GM12878 (cell line): ENCODE data around the gene LAMB1. TPM values are rescaled to one million over a fixed set of nuclear protein-coding genes. Genes with fewer than 3 reads are reported as not detected.

Source experiments
- ATAC-seq: fragments of 200-7000 bp; cut with Tn5 transposase; 3 replicates; pipeline ENCODE4 v1.9.1; 2020; ENCODE audit warnings: mild to moderate bottlenecking, moderate library complexity
- BruUV-seq: library from RNA; stranded (reverse); fragments of 400-500 nt; replicated peaks from 2 replicates; lab custom pipeline; 2021; lab: Mats Ljungman, UMichigan
- CTCF ChIA-PET: fragments of 300-600 bp; sonication (Branson Sonifier 250); formaldehyde crosslinking; extraction: SDS; loops from one replicate; lab custom pipeline; 2021; ENCODE audit warnings: inconsistent platforms; lab: Yijun Ruan, JAX
- POLR2A ChIA-PET: fragments of 350-600 bp; formaldehyde crosslinking; extraction: SDS; loops from one replicate; lab custom pipeline; 2021; ENCODE audit warnings: inconsistent platforms; lab: Charles Lee
- RAD21 ChIA-PET: fragments of 300-600 bp; sonication (Branson Sonifier 250); formaldehyde crosslinking; loops from one replicate; lab custom pipeline; 2023; ENCODE audit warnings: antibody characterized with exemption; ENCODE audit not compliant: unreplicated experiment; lab: Charles Lee
- SMC1A ChIA-PET: fragments of 300-600 bp; sonication (Branson Sonifier 250); formaldehyde crosslinking; loops from one replicate; lab custom pipeline; 2023; ENCODE audit not compliant: unreplicated experiment, uncharacterized antibody; lab: Charles Lee
- DNase-seq: peaks from one replicate; pipeline ENCODE4 v3.0.0-alpha.2; 2011; ENCODE audit warnings: low read depth, low spot score
- FAIRE-seq: peaks from 3 replicates; lab custom pipeline; 2011; peaks lifted over from hg19 to GRCh38; lab: Jason Lieb, UNC
- H2AFZ ChIP-seq: 2 replicates; pipeline ENCODE4 v1.6.0; 2011; ENCODE audit warnings: low read depth, low read length, control low read depth; ENCODE audit not compliant: control insufficient read depth
- H3K27ac ChIP-seq: 2 replicates; pipeline ENCODE4 v1.5.1; 2011; ENCODE audit warnings: control low read depth; ENCODE audit not compliant: control insufficient read depth, insufficient read depth
- H3K27me3 ChIP-seq, 2 experiments: replicated peaks in 1 of 2; 2 replicates each; pipeline versions ENCODE4 v1.6.0 to v1.6.1; 2011; ENCODE audit warnings: low read length in 1 of 2; ENCODE audit not compliant: control insufficient read depth in 2 of 2, insufficient read depth in 2 of 2
- H3K36me3 ChIP-seq, 2 experiments: 2 replicates each; pipeline ENCODE4 v1.5.1; 2011; ENCODE audit warnings: low read length in 1 of 2; ENCODE audit not compliant: control insufficient read depth in 2 of 2, insufficient read depth in 2 of 2
- H3K4me1 ChIP-seq: 2 replicates; pipeline ENCODE4 v1.6.1; 2011; ENCODE audit warnings: mild to moderate bottlenecking, low read length, moderate library complexity, mixed read lengths; ENCODE audit not compliant: control insufficient read depth, insufficient read depth
- H3K4me2 ChIP-seq: 2 replicates; pipeline ENCODE4 v1.6.0; 2011; ENCODE audit warnings: control low read depth; ENCODE audit not compliant: control insufficient read depth, insufficient read depth
- H3K4me3 ChIP-seq: fragments of 200-600 bp; sonication (generic); 2 replicates; pipeline ENCODE4 v1.5.1; 2016
- H3K79me2 ChIP-seq: 2 replicates; pipeline ENCODE4 v1.6.0; 2011; ENCODE audit warnings: low read length; ENCODE audit not compliant: control insufficient read depth, insufficient read depth
- H3K9ac ChIP-seq: 2 replicates; pipeline ENCODE4 v1.8.0; 2011; ENCODE audit warnings: low read length, control low read depth, mixed read lengths; ENCODE audit not compliant: control insufficient read depth, insufficient read depth
- H3K9me3 ChIP-seq: replicated peaks from 3 replicates; pipeline ENCODE4 v1.5.1; 2011; ENCODE audit warnings: mild to moderate bottlenecking, low read length; ENCODE audit not compliant: control insufficient read depth, insufficient read depth
- H4K20me1 ChIP-seq: 2 replicates; pipeline ENCODE4 v1.6.0; 2011; ENCODE audit not compliant: control insufficient read depth, insufficient read depth
- BCL11A ChIP-seq: IDR thresholded peaks from 2 replicates; pipeline ENCODE4 v1.6.1; 2011; ENCODE audit warnings: low read depth, low read length
- CHD1 ChIP-seq: IDR thresholded peaks from 2 replicates; pipeline ENCODE4 v1.6.1; 2012; ENCODE audit warnings: low read depth, low read length, improper control_type of control experiment
- CREM ChIP-seq: IDR thresholded peaks from 2 replicates; pipeline ENCODE4 v1.6.1; 2014; ENCODE audit warnings: antibody characterized with exemption, low read depth
- DPF2 ChIP-seq: fragments of 450-650 bp; IDR thresholded peaks from 2 replicates; pipeline ENCODE4 v1.6.1; 2017; ENCODE audit warnings: mild to moderate bottlenecking
- NFXL1 ChIP-seq: fragments of 450-650 bp; IDR thresholded peaks from 2 replicates; pipeline ENCODE4 v1.6.1; 2017; ENCODE audit warnings: antibody characterized with exemption, mild to moderate bottlenecking, borderline replicate concordance
- PBX3 ChIP-seq: IDR thresholded peaks from 2 replicates; pipeline ENCODE4 v1.6.1; 2011; ENCODE audit warnings: mild to moderate bottlenecking, low read depth, low read length, moderate library complexity; ENCODE audit not compliant: insufficient replicate concordance
- RUNX3 ChIP-seq: IDR thresholded peaks from 2 replicates; pipeline ENCODE4 v1.6.1; 2012; ENCODE audit warnings: low read length, inconsistent platforms
- SREBF2 ChIP-seq: IDR thresholded peaks from 2 replicates; pipeline ENCODE4 v1.6.1; 2012; ENCODE audit warnings: mild to moderate bottlenecking, low read length
- WRNIP1 ChIP-seq: IDR thresholded peaks from 2 replicates; pipeline ENCODE4 v1.6.1; 2011; ENCODE audit warnings: low read depth, low read length, improper control_type of control experiment, borderline replicate concordance
- WGBS: methylation state at CpG from one replicate; pipeline ENCODE4 v1.1.6; 2016; ENCODE audit warnings: low lambda C conversion rate; ENCODE audit not compliant: insufficient replicate concordance, insufficient coverage; ENCODE audit errors: missing lambda C conversion rate; 5-methylcytosine and 5-hydroxymethylcytosine counted together
- in situ Hi-C: fragments of 300-500 bp; cut with MboI; formaldehyde crosslinking; loops from 9 replicates; pipeline ENCODE4 v1.14.3; 2018; ENCODE audit warnings: mixed read lengths
- intact Hi-C: fragments of 100-400 bp; cut with micrococcal nuclease; formaldehyde crosslinking; loops from one replicate; pipeline ENCODE4 v1.14.2; 2022; ENCODE audit not compliant: unreplicated experiment
- polyA plus RNA-seq, 11 experiments: library from polyadenylated mRNA; depleted of rRNA in 4 of 11; unstranded in 6 of 11; stranded (reverse) in 5 of 11; fragments of >200 nt; fragmentation: Nextera tagmentation in 4 of 11; fragmentation: Illumina TruSeq in 1 of 11; extraction: Ambion mirVana in 4 of 11; extraction: Trizol in 1 of 11; gene quantifications; 1 replicate in 1 of 11; 2 replicates in 10 of 11; pipeline versions ENCODE4 v1.2.1 to v1.2.3, GENCODE V29; 2011 to 2016; ENCODE audit warnings: inconsistent platforms in 2 of 11, missing spikeins in 2 of 11, low read depth in 1 of 11
- total RNA-seq, 4 experiments: library from RNA; depleted of rRNA in 3 of 4; stranded (reverse); fragments of >200 nt in 3 of 4; fragmentation: Illumina TruSeq in 1 of 4; extraction: Trizol in 1 of 4; gene quantifications; 2 replicates each; pipeline versions ENCODE4 v1.2.1 to v1.2.3, GENCODE V29; 2013 to 2021
- TF ChIP-seq, protein P1 (sequence below): fragments of 150-350 bp; IDR thresholded peaks from 2 replicates; pipeline ENCODE4 v1.6.1; 2014; ENCODE audit warnings: mild to moderate bottlenecking, low read depth, low read length

LAMB1 gene
- total and polyA plus RNA-seq, 10 of the 15 experiments (the other 5 are each of a cell fraction or from before 2014, with no cell fraction given), result 0.05 to 2.2 (median 1.2) TPM; not detected in 4

- POLR2A ChIA-PET, result interaction anchor here (0.6 kb wide), 1 partner anchor 16 kb away, joined by 3 read pairs; no protein-coding TSS in a partner anchor
- no peak for DNase-seq
Observed at GRCh38 chr7:108015740-108016139, 12.8 kb upstream of the LAMB1 start.

More at GRCh38 chr7:108015740-108016139, 12.8 kb upstream of the LAMB1 start:
- H4K20me1 ChIP-seq, result no peaks in the 10 kb centered on the region
- BruUV-seq, result no TSS peak
- in situ Hi-C loops (no loop called here), intact Hi-C loops (no loop called here)
- no peaks in the 10 kb centered on the region for H3K79me2 ChIP-seq
- ATAC-seq (no peak), FAIRE-seq (no peak)
- no peak overlapping the region for H3K9ac ChIP-seq
- H2AFZ ChIP-seq, result no peak overlapping the region
- RAD21 ChIA-PET, result interaction anchor here (0.7 kb wide), 1 partner anchor 292 kb away, joined by 3 read pairs; no protein-coding TSS in a partner anchor
- TF ChIP-seq CHD1 (no peak), NFXL1 (no peak), RUNX3 (no peak), BCL11A (no peak), SREBF2 (no peak), CREM (no peak), DPF2 (no peak), WRNIP1 (no peak), PBX3 (no peak)
- TF ChIP-seq, protein P1, sequence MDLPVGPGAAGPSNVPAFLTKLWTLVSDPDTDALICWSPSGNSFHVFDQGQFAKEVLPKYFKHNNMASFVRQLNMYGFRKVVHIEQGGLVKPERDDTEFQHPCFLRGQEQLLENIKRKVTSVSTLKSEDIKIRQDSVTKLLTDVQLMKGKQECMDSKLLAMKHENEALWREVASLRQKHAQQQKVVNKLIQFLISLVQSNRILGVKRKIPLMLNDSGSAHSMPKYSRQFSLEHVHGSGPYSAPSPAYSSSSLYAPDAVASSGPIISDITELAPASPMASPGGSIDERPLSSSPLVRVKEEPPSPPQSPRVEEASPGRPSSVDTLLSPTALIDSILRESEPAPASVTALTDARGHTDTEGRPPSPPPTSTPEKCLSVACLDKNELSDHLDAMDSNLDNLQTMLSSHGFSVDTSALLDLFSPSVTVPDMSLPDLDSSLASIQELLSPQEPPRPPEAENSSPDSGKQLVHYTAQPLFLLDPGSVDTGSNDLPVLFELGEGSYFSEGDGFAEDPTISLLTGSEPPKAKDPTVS, result no peak
- H3K27ac ChIP-seq, result no peak overlapping the region
- peaks cover 3 to 4% of the 10 kb centered on the region in 2 experiments; a peak in 3 of 4 replicates for H3K27me3 ChIP-seq
- no peak overlapping the region for H3K4me2 ChIP-seq
- no peaks in the 10 kb centered on the region for H3K36me3 ChIP-seq
- SMC1A ChIA-PET, result interaction anchor here (0.6 to 3.5 kb wide), 4 partner anchors 17 to 859 kb away, joined by 3 to 15 read pairs (median 5); no protein-coding TSS in a partner anchor
- 53% methylated on average over 2 of the region's 2 CpGs for WGBS
- H3K9me3 ChIP-seq, result no peaks in the 10 kb centered on the region
- CTCF ChIA-PET, result interaction anchor here (0.6 to 2.4 kb wide), 7 partner anchors 8 to 148 kb away, joined by 3 to 8 read pairs (median 4); no protein-coding TSS in a partner anchor
- no peak overlapping the region for H3K4me3 ChIP-seq
- H3K4me1 ChIP-seq, result no peaks in the 10 kb centered on the region
